M059J (cell line): ENCODE measurements around the gene SNTG2. TPM values are rescaled to one million over a fixed set of nuclear protein-coding genes. Genes with fewer than 3 reads are reported as not detected.
"Not testable (repeated sequence)": the region's sequence is repeated elsewhere in the genome, so short reads cannot be mapped to it uniquely, and the experiment has no call there.

Experiments used
- DNase-seq: peaks from one replicate; pipeline ENCODE4 v3.0.0-alpha.2; 2012; ENCODE audit warnings: low read depth
- total RNA-seq: library from RNA; depleted of rRNA; stranded (reverse); fragments of >200 nt; shearing (Covaris generic); gene quantifications from 2 replicates; pipeline ENCODE4 v1.2.3, GENCODE V29; 2014; rRNA removed

The SNTG2 gene
- total RNA-seq = not detected in 2 replicates

GRCh38 chr2:950080-950966, at the start of gene SNTG2:
Gene SNTG2 (plus strand): TSS chr2:950849. CDS start chr2:950997, 148 bp downstream.
- DNase-seq = no peak

GRCh38 chr2:902584-902983, 48.1 kb upstream of the SNTG2 start:
- no peak for DNase-seq

- no peak for DNase-seq
These were observed 47.3 kb upstream of the SNTG2 start for GRCh38 chr2:903223-903900.

GRCh38 chr2:904246-905024, 46.2 kb upstream of the SNTG2 start:
- DNase-seq = no peak

- no peak for DNase-seq
These were observed 45.4 kb upstream of the SNTG2 start for GRCh38 chr2:905091-905832.

GRCh38 chr2:905833-906140, 44.9 kb upstream of the SNTG2 start:
- DNase-seq = no peak

GRCh38 chr2:907706-908105, 42.9 kb upstream of the SNTG2 start:
- no peak for DNase-seq

- no peak for DNase-seq
These were observed 42.1 kb upstream of the SNTG2 start for GRCh38 chr2:908568-908967.

GRCh38 chr2:909764-910379, 40.8 kb upstream of the SNTG2 start:
- DNase-seq = not testable (repeated sequence)

- DNase-seq = no peak
These were observed 40.0 kb upstream of the SNTG2 start for GRCh38 chr2:910698-911097.

GRCh38 chr2:915979-916378, 34.7 kb upstream of the SNTG2 start:
- DNase-seq = no peak

GRCh38 chr2:916935-917334, 33.7 kb upstream of the SNTG2 start:
- DNase-seq = no peak

GRCh38 chr2:919672-920071, 31.0 kb upstream of the SNTG2 start:
- no peak for DNase-seq

- DNase-seq = no peak
These were observed 30.1 kb upstream of the SNTG2 start for GRCh38 chr2:920573-920972.

- DNase-seq = no peak
These were observed 29.6 kb upstream of the SNTG2 start for GRCh38 chr2:920999-921398.

- no peak for DNase-seq
These were observed 28.5 kb upstream of the SNTG2 start for GRCh38 chr2:922185-922584.

GRCh38 chr2:923832-924601, 26.6 kb upstream of the SNTG2 start:
- no peak for DNase-seq

GRCh38 chr2:924701-925100, 25.9 kb upstream of the SNTG2 start:
- no peak for DNase-seq

GRCh38 chr2:925309-925708, 25.3 kb upstream of the SNTG2 start:
- no peak for DNase-seq

- no peak for DNase-seq
These were observed 24.9 kb upstream of the SNTG2 start for GRCh38 chr2:925711-926110.
